ENCODE measurements around the gene GZMM. TPM values are rescaled to one million over a fixed set of nuclear protein-coding genes. Genes with fewer than 3 reads are reported as not detected.
A peak's percentile ranks its signal among the peaks of the same experiment; 100 is the strongest.

GZMM gene
- total and polyA plus RNA-seq, 2 of the 13 experiments (the other 11 are each of a cell fraction or from before 2014, with no cell fraction given), result 0.07 TPM; not detected in 1

- TF ChIP-seq ZNF407 (CRISPR knock-in tag; IDR thresholded peaks at IDR 0.05; ENCODE audit: not compliant biosample characterization), result no peak
- TF ChIP-seq FLYWCH1 (CRISPR knock-in tag; IDR thresholded peaks at IDR 0.05), result no peak
- peak; percentile 47; the same call in 1 of the 2 replicates for TF ChIP-seq ZNF580 (CRISPR knock-in tag; IDR thresholded peaks at IDR 0.05; ENCODE audit: borderline replicate concordance, low read depth)
- 0 out of 2 replicates have a peak, but pooled peaks have one; percentile 52 for TF ChIP-seq ZNF558 (CRISPR knock-in tag; IDR thresholded peaks at IDR 0.05; ENCODE audit: borderline replicate concordance)
- peak; percentile 57; the same call in 1 of the 2 replicates for TF ChIP-seq ZNF772 (CRISPR knock-in tag; IDR thresholded peaks at IDR 0.05)
- TF ChIP-seq NRL (CRISPR knock-in tag; IDR thresholded peaks at IDR 0.05; ENCODE audit: borderline replicate concordance), result no peak
- TF ChIP-seq ZNF446 (CRISPR knock-in tag; IDR thresholded peaks at IDR 0.05), result no peak
- 0 out of 2 replicates have a peak, but pooled peaks have one; percentile 58 for TF ChIP-seq ZNF234 (CRISPR knock-in tag; conservative IDR thresholded peaks at IDR 0.05)
- TF ChIP-seq REPIN1 (CRISPR knock-in tag; IDR thresholded peaks at IDR 0.05; ENCODE audit: borderline replicate concordance, low read depth), result 0 out of 2 replicates have a peak, but pooled peaks have one; percentile 17
- TF ChIP-seq MLX (CRISPR knock-in tag; IDR thresholded peaks at IDR 0.05), result 0 out of 2 replicates have a peak, but pooled peaks have one; percentile 16
- TF ChIP-seq CSRNP1 (CRISPR knock-in tag; IDR thresholded peaks at IDR 0.05), result no peak; the same call in 1 of the 2 replicates
- TF ChIP-seq ATRX (CRISPR knock-in tag; IDR thresholded peaks at IDR 0.05; ENCODE audit: borderline replicate concordance), result no peak
- peak; percentile 82 for TF ChIP-seq ZNF883 (CRISPR knock-in tag; IDR thresholded peaks at IDR 0.05; ENCODE audit: not compliant biosample characterization)
- no peak for TF ChIP-seq ZNF329 (CRISPR knock-in tag; IDR thresholded peaks at IDR 0.05; ENCODE audit: low read depth)
- TF ChIP-seq NR0B2 (CRISPR knock-in tag; IDR thresholded peaks at IDR 0.05), result peak; percentile 68
These were observed 40.6 kb downstream of the GZMM start (continued) for GRCh38 chr19:584240-585001.

Measured in HepG2 (cell line).